HG03135 (cell line): ENCODE data around the gene SDHB.

Experiments
- ATAC-seq: cut with Tn5 transposase; IDR thresholded peaks from one replicate; pipeline ENCODE4 v1.9.1; 2021; ENCODE audit warnings: mild to moderate bottlenecking, moderate library complexity; ENCODE audit not compliant: unreplicated experiment

SDHB gene

GRCh38 chr1:17053685-17054410 lies at the start of gene SDHB:
Gene SDHB, minus strand, starts transcription at chr1:17054032. Its CDS starts 13 bp downstream, at chr1:17054019.
- peak; percentile 94 for ATAC-seq

- ATAC-seq, result no peak
Measured at GRCh38 chr1:17102232-17102631, 48.4 kb upstream of the SDHB start.

- no peak for ATAC-seq
Measured at GRCh38 chr1:17101261-17101660, 47.4 kb upstream of the SDHB start.

GRCh38 chr1:17099616-17100340 lies 45.9 kb upstream of the SDHB start:
- no peak for ATAC-seq

DNA sequence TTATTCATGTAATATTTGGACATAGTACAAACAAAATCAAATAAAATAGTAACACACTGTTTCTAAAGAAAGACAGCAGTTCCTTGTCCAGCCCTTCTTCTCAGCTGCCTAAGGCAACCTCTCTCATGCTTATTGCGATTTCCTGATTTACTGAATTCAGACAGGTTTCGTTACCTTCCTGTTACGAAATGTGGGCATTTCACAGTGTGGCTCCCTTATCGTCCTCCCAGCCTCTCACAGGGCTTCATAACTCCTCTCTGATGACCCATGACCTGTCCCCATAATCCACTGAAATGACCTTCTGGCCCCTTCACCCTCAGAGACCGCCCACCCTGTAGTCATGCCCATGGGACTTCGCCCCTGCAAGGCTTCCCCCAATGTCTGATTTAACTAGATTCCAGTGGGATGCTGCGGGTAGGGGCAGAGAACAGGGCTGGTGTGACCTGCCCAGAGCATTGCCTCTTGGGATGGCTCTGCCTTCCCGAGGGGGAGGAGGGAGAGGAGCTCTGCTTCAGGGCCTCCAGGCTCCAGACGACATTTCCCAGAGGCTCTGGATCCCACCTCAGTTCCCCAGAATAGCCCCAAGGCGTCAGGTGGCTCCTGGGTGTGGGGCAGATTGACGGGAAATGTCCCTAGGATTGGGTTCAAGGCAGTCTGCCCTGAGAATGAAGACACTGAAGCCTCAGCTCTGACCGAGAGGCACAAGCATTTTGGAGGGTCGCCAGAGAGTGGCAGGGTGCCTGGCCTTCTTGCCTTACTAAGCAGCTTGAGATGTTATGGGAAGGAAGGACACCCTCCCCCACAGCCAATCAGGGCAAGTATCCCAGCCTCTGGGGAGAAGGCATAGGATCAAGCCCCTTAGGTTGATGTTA lies 44.9 kb upstream of the SDHB start:
- no peak for ATAC-seq

DNA sequence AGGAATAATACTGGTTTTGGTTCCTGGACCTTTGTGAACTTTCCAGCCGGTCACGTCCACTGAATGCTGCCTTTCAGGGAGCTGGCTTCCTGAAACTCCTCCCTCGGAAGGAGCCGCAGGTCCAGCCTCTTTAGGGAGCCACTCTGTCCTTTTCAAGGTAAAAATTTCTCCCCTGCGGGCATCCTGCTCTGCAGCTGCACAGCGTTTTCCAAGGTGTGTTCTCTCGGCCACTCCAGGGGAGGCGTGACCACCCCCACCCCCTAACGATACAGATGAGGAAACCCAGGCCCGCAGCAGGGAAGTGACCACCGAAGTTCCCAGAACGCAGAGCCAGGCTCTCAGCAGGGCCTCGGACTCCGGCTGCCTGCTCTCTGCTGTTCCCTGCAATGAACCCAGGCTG lies 44.0 kb upstream of the SDHB start:
- no peak for ATAC-seq

DNA sequence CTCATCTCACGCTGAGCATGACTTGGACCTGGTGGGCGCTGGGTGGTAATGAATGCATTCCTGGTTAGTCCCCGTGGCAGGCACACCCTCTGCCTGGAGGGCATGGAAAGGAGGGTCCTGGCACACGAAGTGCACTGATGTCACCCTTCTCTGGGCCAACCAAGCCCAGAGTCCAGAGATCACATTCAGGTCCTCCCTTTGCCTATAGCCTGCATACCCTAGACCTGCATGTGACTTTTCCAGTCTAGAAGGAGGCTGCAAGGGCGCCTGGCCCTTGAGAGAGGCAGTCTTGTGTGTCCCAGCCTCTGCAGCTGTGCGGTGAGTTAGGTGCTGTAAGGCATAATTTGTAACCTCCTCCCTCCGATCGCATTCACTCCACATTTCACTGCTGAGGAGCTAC lies 43.3 kb upstream of the SDHB start:
- ATAC-seq, result no peak

DNA sequence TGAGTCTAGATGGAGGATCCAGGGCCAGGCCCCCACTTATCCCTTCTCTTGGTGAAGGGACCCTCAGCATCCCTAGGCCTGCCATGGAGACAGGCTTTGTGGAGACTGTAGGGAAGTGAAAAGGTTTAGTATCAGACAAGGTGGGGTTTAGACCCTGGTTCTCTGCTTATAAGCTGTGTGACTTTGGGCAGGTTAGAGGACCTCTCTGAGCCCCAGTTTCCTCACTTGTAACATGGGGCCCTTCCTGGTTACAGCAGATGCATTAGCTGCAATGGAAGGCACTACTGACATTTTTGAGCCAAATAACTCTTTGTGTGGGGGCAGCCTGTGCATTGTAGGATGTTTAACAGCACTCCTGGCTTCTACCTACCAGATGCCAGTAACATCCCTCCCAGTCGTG lies 42.8 kb upstream of the SDHB start:
- no peak for ATAC-seq

DNA sequence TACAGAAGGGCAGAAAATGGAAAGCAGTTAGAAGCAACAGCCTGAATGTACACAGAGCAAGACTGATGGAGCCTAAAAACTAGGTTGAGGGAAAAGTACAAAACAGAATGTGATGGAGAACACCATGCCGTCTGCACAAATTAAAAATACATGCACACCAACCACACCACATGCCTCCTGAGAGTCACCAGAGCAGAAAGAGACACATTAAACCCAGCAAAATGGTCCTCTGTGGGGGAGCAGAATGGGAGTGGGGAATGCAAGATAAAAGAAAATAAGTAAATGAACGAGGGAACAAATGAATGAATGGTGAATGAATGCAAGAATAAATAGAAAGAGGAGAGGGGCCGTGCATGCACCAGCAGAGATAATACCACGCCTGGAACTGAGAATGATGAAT lies 41.3 kb upstream of the SDHB start:
- ATAC-seq, result no peak

- ATAC-seq, result no peak
Measured at GRCh38 chr1:17094664-17095063, 40.8 kb upstream of the SDHB start.

DNA sequence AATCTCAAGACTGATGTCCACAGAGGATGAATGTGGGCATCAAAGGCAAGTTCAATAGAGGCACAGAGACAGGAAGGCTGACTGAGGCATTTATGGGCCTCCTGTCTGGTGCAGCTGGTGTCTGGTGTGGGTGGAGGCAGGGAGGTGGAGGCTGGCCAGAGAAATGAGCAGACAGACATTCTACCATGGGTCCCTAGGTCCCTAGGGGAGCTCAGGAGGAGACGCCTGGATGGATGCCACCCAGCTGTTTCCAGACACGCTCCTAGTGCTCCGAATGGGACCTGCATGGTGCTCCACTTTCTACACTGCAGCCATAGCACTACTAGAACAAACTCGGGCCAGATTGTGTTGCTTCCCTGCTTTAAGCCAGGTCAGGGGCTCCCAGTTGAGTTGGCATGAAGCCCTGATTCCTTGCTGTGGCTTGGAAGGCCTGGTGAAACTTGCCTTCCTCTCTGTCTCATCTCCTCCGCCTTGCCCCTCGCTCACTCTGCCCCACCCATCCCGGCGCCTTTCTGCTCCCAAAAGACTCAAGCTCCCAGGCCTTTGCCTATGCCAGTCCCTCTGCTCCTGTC lies 40.1 kb upstream of the SDHB start:
- ATAC-seq, result no peak

- no peak for ATAC-seq
Measured at GRCh38 chr1:17091252-17091651, 37.4 kb upstream of the SDHB start.

DNA sequence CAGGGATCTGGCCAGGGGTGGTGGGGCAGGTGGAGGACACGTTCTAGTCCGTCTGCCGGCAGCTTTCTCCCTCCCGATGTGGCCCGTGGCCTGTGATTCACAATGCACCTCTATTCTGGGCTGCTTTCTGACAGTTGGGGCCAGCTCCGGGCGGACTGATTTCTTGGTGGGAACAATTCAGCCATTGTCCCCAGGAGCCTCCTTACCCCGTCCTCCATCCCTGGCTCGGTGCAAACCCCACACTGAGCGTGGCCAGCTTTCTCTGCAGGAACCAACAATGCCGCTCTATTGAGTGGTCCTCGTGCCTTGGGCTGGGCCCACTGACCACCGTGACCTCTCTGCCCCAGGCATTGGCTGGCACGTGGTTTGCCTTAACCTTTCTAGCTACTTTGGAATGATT lies 35.7 kb upstream of the SDHB start:
- ATAC-seq, result no peak

- ATAC-seq, result no peak
Measured at GRCh38 chr1:17086751-17087150, 32.9 kb upstream of the SDHB start.

- no peak for ATAC-seq
Measured at GRCh38 chr1:17084787-17085186, 31.0 kb upstream of the SDHB start.

DNA sequence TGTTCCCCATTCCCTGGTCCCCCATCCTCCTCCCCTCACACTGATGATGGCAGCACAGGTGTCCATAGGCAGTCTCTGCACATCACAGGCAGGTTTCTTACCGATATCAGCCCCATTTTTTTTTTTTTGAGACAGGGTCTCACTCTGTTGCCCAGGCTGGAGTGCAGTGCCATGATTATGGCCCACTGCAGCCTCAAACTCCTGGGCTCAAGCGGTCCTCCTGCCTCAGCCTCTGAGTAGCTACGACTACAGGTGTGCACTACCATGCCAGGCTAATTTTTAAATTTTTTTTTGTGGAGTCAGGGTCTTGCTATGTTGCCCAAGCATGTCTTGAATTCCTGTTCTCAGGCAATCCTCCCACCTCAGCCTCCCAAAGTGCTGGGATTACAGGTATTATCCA lies 28.9 kb upstream of the SDHB start:
- no peak for ATAC-seq

GRCh38 chr1:17081439-17081838 lies 27.6 kb upstream of the SDHB start:
- ATAC-seq, result no peak

GRCh38 chr1:17080880-17081279 lies 27.0 kb upstream of the SDHB start:
- no peak for ATAC-seq

DNA sequence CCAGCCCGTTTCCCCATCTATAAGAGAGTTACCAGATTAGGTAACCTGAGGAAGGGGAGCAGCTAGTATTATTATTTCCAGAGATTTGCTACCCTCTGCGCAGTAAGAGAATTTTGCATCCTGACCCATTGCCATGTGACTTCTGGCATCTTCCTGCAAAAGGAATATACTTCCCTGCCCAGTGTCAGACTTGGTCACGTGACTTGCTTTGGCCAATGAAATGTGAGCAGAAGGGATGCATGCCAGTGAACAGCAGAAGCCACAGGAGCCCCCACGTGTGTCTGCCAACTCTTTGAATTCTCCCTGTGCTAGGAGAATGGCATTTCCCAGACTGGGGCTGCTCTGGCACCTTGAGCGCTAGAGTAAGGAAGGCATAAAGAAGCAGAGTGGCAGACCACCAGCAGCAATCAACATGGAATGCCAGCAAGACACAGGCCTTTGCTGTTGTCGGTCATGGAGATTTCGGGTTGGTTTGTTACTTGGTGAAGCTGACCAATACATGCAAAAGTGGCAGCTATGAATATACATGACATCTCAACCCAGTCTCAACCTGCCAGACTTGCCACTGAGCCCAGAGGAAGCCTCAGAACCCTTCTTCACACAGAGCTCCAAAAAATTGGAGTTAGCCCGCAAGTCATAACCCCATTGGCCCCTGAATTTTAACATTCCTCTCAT lies 26.4 kb upstream of the SDHB start:
- ATAC-seq, result no peak

GRCh38 chr1:17078991-17079868 lies 25.4 kb upstream of the SDHB start:
- no peak for ATAC-seq
